Measurements from ENCODE around the gene IRF4. TPM values are rescaled to one million over a fixed set of nuclear protein-coding genes. Genes with fewer than 3 reads are reported as not detected.

The IRF4 gene
- total and polyA plus RNA-seq, 2 donors (not counting 1 experiment from before 2014, with no cell fraction given): 75.7 to 142 TPM

DNA sequence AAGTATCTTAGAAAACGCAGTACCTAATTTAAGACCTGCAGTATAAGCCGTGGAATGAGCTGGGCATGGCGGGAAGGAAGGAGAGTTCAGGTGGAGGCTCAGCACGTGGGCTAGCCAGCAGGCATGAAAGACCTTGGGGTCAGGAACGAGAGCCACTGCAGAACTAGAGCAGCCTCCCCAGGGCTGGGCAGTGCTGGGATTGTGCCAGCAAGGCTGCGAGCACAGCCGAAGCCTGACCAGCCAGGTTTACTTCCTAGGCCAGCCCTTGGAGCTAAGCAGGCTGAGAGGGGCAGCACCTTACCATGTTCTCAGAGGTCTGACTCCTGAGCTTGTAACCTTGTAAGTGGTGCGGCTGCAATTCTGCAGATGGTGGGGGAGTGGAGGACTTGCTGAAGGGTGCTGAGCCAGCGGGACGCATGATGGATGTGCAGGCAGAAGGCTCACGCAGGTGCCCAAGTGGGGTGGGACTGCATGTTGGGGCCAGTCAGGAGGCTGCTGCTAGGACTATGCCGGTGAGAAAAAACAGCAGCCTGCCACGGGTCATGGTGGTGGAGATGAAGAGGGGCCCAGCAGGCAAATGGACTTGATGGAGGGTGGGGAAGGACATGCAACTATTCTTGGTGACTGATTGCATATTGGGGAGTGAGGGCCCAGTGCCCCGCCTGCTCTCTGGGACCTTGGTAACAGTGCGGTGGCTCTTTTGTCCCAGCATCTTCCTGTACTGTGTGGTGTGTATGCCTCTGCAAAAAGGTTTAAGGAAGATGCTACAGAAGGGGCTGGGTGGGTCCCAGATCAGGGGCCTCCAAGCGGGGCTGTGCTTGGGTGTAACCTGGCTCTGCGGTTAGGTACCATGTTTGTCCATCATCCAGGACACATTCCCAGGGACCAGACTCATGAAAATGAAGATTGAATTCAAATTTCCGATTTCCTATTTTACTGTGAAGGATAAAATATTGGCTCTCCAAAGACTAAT is 37.6 kb upstream of the IRF4 start:
- H3K79me2 ChIP-seq (ENCODE audit: control insufficient read depth, insufficient read depth, low read length): peaks cover 29% of the 10 kb centered on the region
- H3K9me3 ChIP-seq (ENCODE audit: control extremely low read depth in 1 of 3, control insufficient read depth in 2 of 3, insufficient read depth in 1 of 3, low read length in 2 of 3): peaks cover 0 to 49% (median 0%) of the 10 kb centered on the region in 3 donors
- no peak overlapping the region for H2AFZ ChIP-seq (ENCODE audit: insufficient read depth, low read depth, low read length, poor library complexity, severe bottlenecking)
- H3K27me3 Mint-ChIP-seq: no peaks in the 10 kb centered on the region
- H3K9ac ChIP-seq (ENCODE audit: low read length): no peak overlapping the region
- no peaks in the 10 kb centered on the region for H3K9me3 Mint-ChIP-seq (ENCODE audit: insufficient read depth)
- TF ChIP-seq, protein P1, sequence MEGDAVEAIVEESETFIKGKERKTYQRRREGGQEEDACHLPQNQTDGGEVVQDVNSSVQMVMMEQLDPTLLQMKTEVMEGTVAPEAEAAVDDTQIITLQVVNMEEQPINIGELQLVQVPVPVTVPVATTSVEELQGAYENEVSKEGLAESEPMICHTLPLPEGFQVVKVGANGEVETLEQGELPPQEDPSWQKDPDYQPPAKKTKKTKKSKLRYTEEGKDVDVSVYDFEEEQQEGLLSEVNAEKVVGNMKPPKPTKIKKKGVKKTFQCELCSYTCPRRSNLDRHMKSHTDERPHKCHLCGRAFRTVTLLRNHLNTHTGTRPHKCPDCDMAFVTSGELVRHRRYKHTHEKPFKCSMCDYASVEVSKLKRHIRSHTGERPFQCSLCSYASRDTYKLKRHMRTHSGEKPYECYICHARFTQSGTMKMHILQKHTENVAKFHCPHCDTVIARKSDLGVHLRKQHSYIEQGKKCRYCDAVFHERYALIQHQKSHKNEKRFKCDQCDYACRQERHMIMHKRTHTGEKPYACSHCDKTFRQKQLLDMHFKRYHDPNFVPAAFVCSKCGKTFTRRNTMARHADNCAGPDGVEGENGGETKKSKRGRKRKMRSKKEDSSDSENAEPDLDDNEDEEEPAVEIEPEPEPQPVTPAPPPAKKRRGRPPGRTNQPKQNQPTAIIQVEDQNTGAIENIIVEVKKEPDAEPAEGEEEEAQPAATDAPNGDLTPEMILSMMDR (IDR thresholded peaks at IDR 0.05): no peak
- POLR2A ChIA-PET: interaction anchor here (0.7 kb wide), 1 partner anchor 44 kb away, joined by 3 read pairs; no protein-coding TSS in a partner anchor
- peaks cover 54% of the 10 kb centered on the region for H3K4me1 Mint-ChIP-seq
- no peak for ATAC-seq (ENCODE audit: low read depth)
- CTCF ChIA-PET: no interaction called here
- H3K4me2 ChIP-seq (replicated peaks; ENCODE audit: low read depth, low read length, poor library complexity, severe bottlenecking): no peak overlapping the region
- no peak overlapping the region for H3K4me3 ChIP-seq (ENCODE audit: control extremely low read depth in 1 of 5, extremely low read depth in 1 of 5, insufficient read depth in 1 of 5, low read depth in 2 of 5, low read length in 4 of 5)
- no peak overlapping the region for H3K27ac Mint-ChIP-seq
- H4K20me1 ChIP-seq (ENCODE audit: control insufficient read depth, insufficient read depth, low read length, poor library complexity, severe bottlenecking): no peaks in the 10 kb centered on the region
- H3K36me3 ChIP-seq (replicated peaks in 1 of 2; ENCODE audit: control extremely low read depth in 1 of 2, control insufficient read depth in 1 of 2, extremely low read depth in 1 of 2, insufficient read depth in 2 of 2, low read length in 1 of 2): peaks cover 0 to 43% of the 10 kb centered on the region in 2 experiments
- DNase-seq: no peak
- no peak overlapping the region for H3K4me3 Mint-ChIP-seq
- H3K4me1 ChIP-seq (ENCODE audit: control insufficient read depth in 2 of 2, insufficient read depth in 2 of 2, low read length in 2 of 2): peaks cover 41 to 59% of the 10 kb centered on the region in 2 donors
- intact Hi-C loops (cut with micrococcal nuclease): no loop called here
- H3K27ac ChIP-seq (ENCODE audit: low read length in 2 of 2): no peak overlapping the region
- H3K27me3 ChIP-seq (replicated peaks in 1 of 4; ENCODE audit: control extremely low read depth in 1 of 4, control insufficient read depth in 3 of 4, insufficient read depth in 4 of 4, low read length in 3 of 4): no peaks in the 10 kb centered on the region
- WGBS (ENCODE audit: insufficient coverage): 89% methylated on average over 18 of the region's 18 CpGs

GRCh38 chr6:354631-355280 is 36.8 kb upstream of the IRF4 start:
- no peak for DNase-seq
- POLR2A ChIA-PET: interaction anchor here (0.7 kb wide), 1 partner anchor 45 kb away, joined by 3 read pairs; no protein-coding TSS in a partner anchor
- no peak overlapping the region for H3K4me3 Mint-ChIP-seq
- Histone ChIP-seq H3K4me2 (replicated peaks; ENCODE audit: low read depth, low read length, poor library complexity, severe bottlenecking) (no peak overlapping the region), H3K9ac (ENCODE audit: low read length) (no peak overlapping the region), H3K4me3 (ENCODE audit: control extremely low read depth in 1 of 5, extremely low read depth in 1 of 5, insufficient read depth in 1 of 5, low read depth in 2 of 5, low read length in 4 of 5) (no peak overlapping the region), H3K27ac (ENCODE audit: low read length in 2 of 2) (no peak overlapping the region), H2AFZ (ENCODE audit: insufficient read depth, low read depth, low read length, poor library complexity, severe bottlenecking) (no peak overlapping the region), H3K9me3 (ENCODE audit: control extremely low read depth in 1 of 3, control insufficient read depth in 2 of 3, insufficient read depth in 1 of 3, low read length in 2 of 3) (peaks cover 0 to 42% (median 0%) of the 10 kb centered on the region in 3 donors), H3K4me1 (ENCODE audit: control insufficient read depth in 2 of 2, insufficient read depth in 2 of 2, low read length in 2 of 2) (peaks cover 46 to 59% of the 10 kb centered on the region in 2 donors), H4K20me1 (ENCODE audit: control insufficient read depth, insufficient read depth, low read length, poor library complexity, severe bottlenecking) (no peaks in the 10 kb centered on the region), H3K79me2 (ENCODE audit: control insufficient read depth, insufficient read depth, low read length) (peaks cover 21% of the 10 kb centered on the region), H3K36me3 (replicated peaks in 1 of 2; ENCODE audit: control extremely low read depth in 1 of 2, control insufficient read depth in 1 of 2, extremely low read depth in 1 of 2, insufficient read depth in 2 of 2, low read length in 1 of 2) (peaks cover 0 to 35% of the 10 kb centered on the region in 2 experiments), H3K27me3 (replicated peaks in 1 of 4; ENCODE audit: control extremely low read depth in 1 of 4, control insufficient read depth in 3 of 4, insufficient read depth in 4 of 4, low read length in 3 of 4) (no peaks in the 10 kb centered on the region)
- H3K27ac Mint-ChIP-seq: peak overlapping the region; percentile 66
- ATAC-seq (ENCODE audit: low read depth): no peak
- no peaks in the 10 kb centered on the region for H3K27me3 Mint-ChIP-seq
- TF ChIP-seq EZH2 (IDR thresholded peaks at IDR 0.05; ENCODE audit: borderline replicate concordance, insufficient read depth, low read depth, low read length, poor library complexity, severe bottlenecking): no peak
- TF ChIP-seq, protein P1 (IDR thresholded peaks at IDR 0.05): no peak
- 90% methylated on average over 15 of the region's 15 CpGs for WGBS (ENCODE audit: insufficient coverage)
- H3K9me3 Mint-ChIP-seq (ENCODE audit: insufficient read depth): no peaks in the 10 kb centered on the region
- CTCF ChIA-PET: interaction anchor here (1.6 to 2.2 kb wide), 2 partner anchors 62 to 166 kb away, joined by 6 to 7 read pairs; partner anchors contain the start of gene DUSP22
- H3K4me1 Mint-ChIP-seq: peaks cover 52% of the 10 kb centered on the region
- intact Hi-C loops (cut with micrococcal nuclease): no loop called here

Measured in B cell (primary cell).